DMS153 treated with DMSO at 0.1 percent for 48 hours (cell line): Measurements from ENCODE around the gene ZFP3.
"Not testable (repeated sequence)": the region's sequence is repeated elsewhere in the genome, so short reads cannot be mapped to it uniquely, and the experiment has no call there.

Experiments
- DNase-seq: peaks from one replicate; lab custom pipeline; 2025; ENCODE audit not compliant: unreplicated experiment; lab: John Stamatoyannopoulos, UW

ZFP3 gene

GRCh38 chr17:5078106-5079028, at the start of gene ZFP3:
TSS of gene ZFP3 (plus strand) at chr17:5078467. CDS start at chr17:5091505, 13,038 bp downstream.
- DNase-seq = peak; percentile 13

GRCh38 chr17:5030168-5030567, 48.1 kb upstream of the ZFP3 start:
- not testable (repeated sequence) for DNase-seq

- no peak for DNase-seq
Observed at GRCh38 chr17:5031365-5032082, 46.7 kb upstream of the ZFP3 start.

GRCh38 chr17:5032865-5033264, 45.4 kb upstream of the ZFP3 start:
- DNase-seq = no peak

- no peak for DNase-seq
Observed at GRCh38 chr17:5033352-5034015, 44.8 kb upstream of the ZFP3 start.

- DNase-seq = no peak
Observed at GRCh38 chr17:5034063-5034462, 44.2 kb upstream of the ZFP3 start.

GRCh38 chr17:5034651-5035050, 43.6 kb upstream of the ZFP3 start:
- DNase-seq = no peak

GRCh38 chr17:5035315-5035714, 43.0 kb upstream of the ZFP3 start, which contains the start of gene SLC52A1:
TSS of gene SLC52A1 (minus strand) at chr17:5035426. CDS start at chr17:5034606, 820 bp downstream.
- no peak for DNase-seq

- DNase-seq = no peak
Observed at GRCh38 chr17:5042157-5043022, 35.9 kb upstream of the ZFP3 start.

- no peak for DNase-seq
Observed at GRCh38 chr17:5043524-5043923, 34.7 kb upstream of the ZFP3 start.

GRCh38 chr17:5044630-5045029, 33.6 kb upstream of the ZFP3 start:
- no peak for DNase-seq

- no peak for DNase-seq
Observed at GRCh38 chr17:5045496-5045895, 32.8 kb upstream of the ZFP3 start.

- DNase-seq = no peak
Observed at GRCh38 chr17:5047446-5047845, 30.8 kb upstream of the ZFP3 start.

GRCh38 chr17:5049314-5049841, 28.9 kb upstream of the ZFP3 start:
- no peak for DNase-seq

GRCh38 chr17:5050278-5050677, 28.0 kb upstream of the ZFP3 start:
- DNase-seq = no peak

GRCh38 chr17:5055543-5055942, 22.7 kb upstream of the ZFP3 start:
- DNase-seq = no peak

- no peak for DNase-seq
Observed at GRCh38 chr17:5065227-5065744, 13.0 kb upstream of the ZFP3 start.

GRCh38 chr17:5068236-5068635, 10.0 kb upstream of the ZFP3 start:
- DNase-seq = no peak

GRCh38 chr17:5069724-5070123, 8.5 kb upstream of the ZFP3 start:
- no peak for DNase-seq

GRCh38 chr17:5075472-5075871, 2.8 kb upstream of the ZFP3 start:
- not testable (repeated sequence) for DNase-seq
